Astrocyte (in vitro differentiated cells and primary cell): ENCODE data around the gene CABCOCO1.

Experiments used
- EZH2 ChIP-seq: IDR thresholded peaks from 2 replicates; pipeline ENCODE4 v1.6.1; 2012; ENCODE audit warnings: mild to moderate bottlenecking, low read length, inconsistent platforms; ENCODE audit not compliant: insufficient read depth
- TF ChIP-seq, protein P1 (sequence below): IDR thresholded peaks from 2 replicates; pipeline ENCODE4 v1.5.1; 2011; ENCODE audit warnings: low read depth, mild to moderate bottlenecking, inconsistent platforms, low read length, moderate library complexity; ENCODE audit not compliant: insufficient read depth

DNA sequence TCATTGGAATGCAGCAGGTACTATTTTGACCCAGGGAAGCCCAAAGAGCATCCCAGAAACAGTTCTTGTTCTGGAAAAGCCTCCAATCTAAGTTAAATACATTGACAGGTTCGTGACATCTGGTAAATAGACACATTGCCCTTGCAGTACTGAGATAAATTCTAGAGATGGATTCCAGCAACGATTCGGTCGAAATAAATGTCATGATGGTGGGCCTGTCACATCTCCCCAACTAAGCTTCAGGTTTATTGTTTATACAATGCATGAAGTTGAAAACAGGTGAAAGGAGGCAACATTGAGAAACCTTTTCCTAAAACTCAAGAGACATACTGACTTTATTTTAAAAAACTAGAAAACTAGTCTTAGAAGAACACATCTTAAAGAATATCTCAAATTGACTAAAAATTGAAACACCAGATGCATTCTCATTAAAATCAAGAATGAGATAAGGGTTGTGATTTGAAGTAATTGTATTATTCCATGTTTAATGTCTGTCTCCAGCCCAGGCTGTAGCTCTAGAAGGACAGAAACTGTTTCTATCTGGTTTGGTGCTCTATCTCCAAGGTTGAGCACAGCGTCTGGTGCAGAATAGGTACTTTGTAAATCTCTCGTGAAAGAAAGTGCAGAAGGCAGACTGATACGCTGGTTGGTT, 114.0 kb downstream of the CABCOCO1 start:
- TF ChIP-seq, protein P1, sequence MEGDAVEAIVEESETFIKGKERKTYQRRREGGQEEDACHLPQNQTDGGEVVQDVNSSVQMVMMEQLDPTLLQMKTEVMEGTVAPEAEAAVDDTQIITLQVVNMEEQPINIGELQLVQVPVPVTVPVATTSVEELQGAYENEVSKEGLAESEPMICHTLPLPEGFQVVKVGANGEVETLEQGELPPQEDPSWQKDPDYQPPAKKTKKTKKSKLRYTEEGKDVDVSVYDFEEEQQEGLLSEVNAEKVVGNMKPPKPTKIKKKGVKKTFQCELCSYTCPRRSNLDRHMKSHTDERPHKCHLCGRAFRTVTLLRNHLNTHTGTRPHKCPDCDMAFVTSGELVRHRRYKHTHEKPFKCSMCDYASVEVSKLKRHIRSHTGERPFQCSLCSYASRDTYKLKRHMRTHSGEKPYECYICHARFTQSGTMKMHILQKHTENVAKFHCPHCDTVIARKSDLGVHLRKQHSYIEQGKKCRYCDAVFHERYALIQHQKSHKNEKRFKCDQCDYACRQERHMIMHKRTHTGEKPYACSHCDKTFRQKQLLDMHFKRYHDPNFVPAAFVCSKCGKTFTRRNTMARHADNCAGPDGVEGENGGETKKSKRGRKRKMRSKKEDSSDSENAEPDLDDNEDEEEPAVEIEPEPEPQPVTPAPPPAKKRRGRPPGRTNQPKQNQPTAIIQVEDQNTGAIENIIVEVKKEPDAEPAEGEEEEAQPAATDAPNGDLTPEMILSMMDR, result no peak
- TF ChIP-seq EZH2, result no peak
